HepG2 (cell line): ENCODE data around the gene BORCS5. TPM values are rescaled to one million over a fixed set of nuclear protein-coding genes. Genes with fewer than 3 reads are reported as not detected.

Source experiments
- ATAD3A ChIP-seq: sonication (generic); formaldehyde crosslinking; IDR thresholded peaks from 2 replicates; pipeline ENCODE4 v1.4.0; 2020; ENCODE audit warnings: missing genetic modification reagents
- EED ChIP-seq: sonication (generic); formaldehyde crosslinking; IDR thresholded peaks from 2 replicates; pipeline ENCODE4 v1.5.0; 2020; ENCODE audit warnings: mild to moderate bottlenecking, missing genetic modification reagents
- HNF1A ChIP-seq, 2 experiments: sonication (generic) in 1 of 2; formaldehyde crosslinking in 1 of 2; IDR thresholded peaks; 2 replicates each; pipeline versions ENCODE4 v1.4.0 to v1.6.1; 2016 to 2020; ENCODE audit warnings: borderline replicate concordance in 1 of 2, low read depth in 1 of 2, mild to moderate bottlenecking in 1 of 2, missing genetic modification reagents in 1 of 2
- JDP2 ChIP-seq: sonication (generic); formaldehyde crosslinking; IDR thresholded peaks from 2 replicates; pipeline ENCODE4 v1.8.1; 2022; ENCODE audit warnings: missing genetic modification reagents, borderline replicate concordance
- PAWR ChIP-seq: sonication (generic); formaldehyde crosslinking; IDR thresholded peaks from 2 replicates; pipeline ENCODE4 v1.4.0; 2020; ENCODE audit warnings: missing genetic modification reagents, mild to moderate bottlenecking, borderline replicate concordance
- RFXANK ChIP-seq: IDR thresholded peaks from 2 replicates; pipeline ENCODE4 v1.6.1; 2016
- RFXAP ChIP-seq: sonication (generic); formaldehyde crosslinking; IDR thresholded peaks from 2 replicates; pipeline ENCODE4 v1.4.0; 2020; ENCODE audit warnings: missing genetic modification reagents, borderline replicate concordance
- SOX13 ChIP-seq, 3 experiments: fragments of 450-650 bp in 1 of 3; sonication (generic) in 1 of 3; formaldehyde crosslinking in 1 of 3; IDR thresholded peaks in 2 of 3; conservative IDR thresholded peaks in 1 of 3; 2 replicates each; pipeline versions ENCODE4 v1.5.0 to v1.6.1; 2016 to 2020; ENCODE audit warnings: antibody characterized with exemption in 1 of 3, mild to moderate bottlenecking in 1 of 3, missing compliant biosample characterization in 1 of 3, missing genetic modification reagents in 1 of 3, moderate library complexity in 1 of 3
- ZNF432 ChIP-seq: sonication (generic); formaldehyde crosslinking; IDR thresholded peaks from 2 replicates; pipeline ENCODE4 v1.5.0; 2020; ENCODE audit warnings: missing genetic modification reagents, mild to moderate bottlenecking, borderline replicate concordance
- ZNF772 ChIP-seq: sonication (generic); formaldehyde crosslinking; IDR thresholded peaks from 2 replicates; pipeline ENCODE4 v1.5.0; 2020; ENCODE audit warnings: mild to moderate bottlenecking, missing genetic modification reagents
- polyA plus RNA-seq, 8 experiments: library from polyadenylated mRNA; depleted of rRNA in 3 of 8; stranded (reverse) in 7 of 8; unstranded in 1 of 8; fragments of >200 nt; fragmentation: Illumina TruSeq in 4 of 8; extraction: Trizol in 4 of 8; gene quantifications; 2 replicates each; pipeline versions ENCODE4 v1.2.1 to v1.2.3, GENCODE V29; 2011 to 2016; ENCODE audit warnings: low read depth in 4 of 8, missing spikeins in 1 of 8, mixed read lengths in 1 of 8; ENCODE audit not compliant: insufficient read depth in 1 of 8
- total RNA-seq, 5 experiments: library from RNA; depleted of rRNA; stranded (reverse); fragments of >200 nt; fragmentation: Illumina TruSeq; extraction: Trizol; gene quantifications; 2 replicates each; pipeline ENCODE4 v1.2.3, GENCODE V29; 2016; ENCODE audit warnings: low read depth in 1 of 5
- TF ChIP-seq, protein P1 (sequence below), 2 experiments: sonication (generic) in 1 of 2; formaldehyde crosslinking in 1 of 2; IDR thresholded peaks; 2 replicates each; pipeline versions ENCODE4 v1.6.1 to v1.9.0; 2014 to 2022; ENCODE audit warnings: antibody characterized with exemption in 1 of 2, borderline replicate concordance in 1 of 2, inconsistent platforms in 1 of 2, low read depth in 1 of 2, missing genetic modification reagents in 1 of 2
- TF ChIP-seq, protein P2 (sequence below): sonication (generic); formaldehyde crosslinking; IDR thresholded peaks from 2 replicates; pipeline ENCODE4 v1.5.1; 2020; ENCODE audit warnings: mild to moderate bottlenecking, missing genetic modification reagents, moderate library complexity

BORCS5 gene
- total and polyA plus RNA-seq, 2 of the 13 experiments (the other 11 are each of a cell fraction or from before 2014, with no cell fraction given) = 3.9 to 4.7 TPM

GRCh38 chr12:12356896-12357718, at the start of gene BORCS5 (continued):
- TF ChIP-seq, protein P1, sequence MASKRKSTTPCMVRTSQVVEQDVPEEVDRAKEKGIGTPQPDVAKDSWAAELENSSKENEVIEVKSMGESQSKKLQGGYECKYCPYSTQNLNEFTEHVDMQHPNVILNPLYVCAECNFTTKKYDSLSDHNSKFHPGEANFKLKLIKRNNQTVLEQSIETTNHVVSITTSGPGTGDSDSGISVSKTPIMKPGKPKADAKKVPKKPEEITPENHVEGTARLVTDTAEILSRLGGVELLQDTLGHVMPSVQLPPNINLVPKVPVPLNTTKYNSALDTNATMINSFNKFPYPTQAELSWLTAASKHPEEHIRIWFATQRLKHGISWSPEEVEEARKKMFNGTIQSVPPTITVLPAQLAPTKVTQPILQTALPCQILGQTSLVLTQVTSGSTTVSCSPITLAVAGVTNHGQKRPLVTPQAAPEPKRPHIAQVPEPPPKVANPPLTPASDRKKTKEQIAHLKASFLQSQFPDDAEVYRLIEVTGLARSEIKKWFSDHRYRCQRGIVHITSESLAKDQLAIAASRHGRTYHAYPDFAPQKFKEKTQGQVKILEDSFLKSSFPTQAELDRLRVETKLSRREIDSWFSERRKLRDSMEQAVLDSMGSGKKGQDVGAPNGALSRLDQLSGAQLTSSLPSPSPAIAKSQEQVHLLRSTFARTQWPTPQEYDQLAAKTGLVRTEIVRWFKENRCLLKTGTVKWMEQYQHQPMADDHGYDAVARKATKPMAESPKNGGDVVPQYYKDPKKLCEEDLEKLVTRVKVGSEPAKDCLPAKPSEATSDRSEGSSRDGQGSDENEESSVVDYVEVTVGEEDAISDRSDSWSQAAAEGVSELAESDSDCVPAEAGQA (IDR thresholded peaks at IDR 0.05; ENCODE audit: low read depth) = no peak; the same call in 1 of the 2 replicates
- TF ChIP-seq, protein P1 (CRISPR knock-in tag; IDR thresholded peaks at IDR 0.05; ENCODE audit: borderline replicate concordance) = no peak
- TF ChIP-seq RFXAP (CRISPR knock-in tag) = no peak
- TF ChIP-seq HNF1A (IDR thresholded peaks at IDR 0.05; ENCODE audit: low read depth) = no peak
- TF ChIP-seq HNF1A (CRISPR knock-in tag; IDR thresholded peaks at IDR 0.05; ENCODE audit: borderline replicate concordance) = peak; percentile 50; the same call in 1 of the 2 replicates
- TF ChIP-seq, protein P2, sequence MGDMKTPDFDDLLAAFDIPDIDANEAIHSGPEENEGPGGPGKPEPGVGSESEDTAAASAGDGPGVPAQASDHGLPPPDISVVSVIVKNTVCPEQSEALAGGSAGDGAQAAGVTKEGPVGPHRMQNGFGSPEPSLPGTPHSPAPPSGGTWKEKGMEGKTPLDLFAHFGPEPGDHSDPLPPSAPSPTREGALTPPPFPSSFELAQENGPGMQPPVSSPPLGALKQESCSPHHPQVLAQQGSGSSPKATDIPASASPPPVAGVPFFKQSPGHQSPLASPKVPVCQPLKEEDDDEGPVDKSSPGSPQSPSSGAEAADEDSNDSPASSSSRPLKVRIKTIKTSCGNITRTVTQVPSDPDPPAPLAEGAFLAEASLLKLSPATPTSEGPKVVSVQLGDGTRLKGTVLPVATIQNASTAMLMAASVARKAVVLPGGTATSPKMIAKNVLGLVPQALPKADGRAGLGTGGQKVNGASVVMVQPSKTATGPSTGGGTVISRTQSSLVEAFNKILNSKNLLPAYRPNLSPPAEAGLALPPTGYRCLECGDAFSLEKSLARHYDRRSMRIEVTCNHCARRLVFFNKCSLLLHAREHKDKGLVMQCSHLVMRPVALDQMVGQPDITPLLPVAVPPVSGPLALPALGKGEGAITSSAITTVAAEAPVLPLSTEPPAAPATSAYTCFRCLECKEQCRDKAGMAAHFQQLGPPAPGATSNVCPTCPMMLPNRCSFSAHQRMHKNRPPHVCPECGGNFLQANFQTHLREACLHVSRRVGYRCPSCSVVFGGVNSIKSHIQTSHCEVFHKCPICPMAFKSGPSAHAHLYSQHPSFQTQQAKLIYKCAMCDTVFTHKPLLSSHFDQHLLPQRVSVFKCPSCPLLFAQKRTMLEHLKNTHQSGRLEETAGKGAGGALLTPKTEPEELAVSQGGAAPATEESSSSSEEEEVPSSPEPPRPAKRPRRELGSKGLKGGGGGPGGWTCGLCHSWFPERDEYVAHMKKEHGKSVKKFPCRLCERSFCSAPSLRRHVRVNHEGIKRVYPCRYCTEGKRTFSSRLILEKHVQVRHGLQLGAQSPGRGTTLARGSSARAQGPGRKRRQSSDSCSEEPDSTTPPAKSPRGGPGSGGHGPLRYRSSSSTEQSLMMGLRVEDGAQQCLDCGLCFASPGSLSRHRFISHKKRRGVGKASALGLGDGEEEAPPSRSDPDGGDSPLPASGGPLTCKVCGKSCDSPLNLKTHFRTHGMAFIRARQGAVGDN (CRISPR knock-in tag) = peak; percentile 92
- TF ChIP-seq SOX13 (IDR thresholded peaks at IDR 0.05) = no peak
- no peak; a peak in 1 of 4 replicates for TF ChIP-seq SOX13 (CRISPR knock-in tag; conservative IDR thresholded peaks at IDR 0.05 in 1 of 2, IDR thresholded peaks at IDR 0.05 in 1 of 2)
- peak; percentile 93; the same call in 1 of the 2 replicates for TF ChIP-seq ZNF772 (CRISPR knock-in tag)
- TF ChIP-seq EED (CRISPR knock-in tag) = peak; percentile 95
- no peak for TF ChIP-seq PAWR (CRISPR knock-in tag)
- TF ChIP-seq RFXANK (CRISPR knock-in tag) = no peak
- TF ChIP-seq JDP2 (CRISPR knock-in tag) = no peak
- no peak for TF ChIP-seq ATAD3A (CRISPR knock-in tag)
- TF ChIP-seq ZNF432 (CRISPR knock-in tag) = no peak
